ENCODE measurements around the gene SYT7. TPM values are rescaled to one million over a fixed set of nuclear protein-coding genes. Genes with fewer than 3 reads are reported as not detected.

SYT7 gene
- total RNA-seq, 1 experiment from 2014 or later: 2.5 TPM

- Histone ChIP-seq H3K27me3 (ENCODE audit: control insufficient read depth, insufficient read depth, low read length) (no peaks in the 10 kb centered on the region), H3K9me3 (ENCODE audit: control insufficient read depth, insufficient read depth, low read depth, low read length) (no peaks in the 10 kb centered on the region), H3K4me1 (ENCODE audit: control insufficient read depth, insufficient read depth, low read length) (peaks cover 17% of the 10 kb centered on the region), H3K4me3 (ENCODE audit: low read depth in 2 of 2, low read length in 2 of 2) (no peak overlapping the region), H3K27ac (ENCODE audit: low read length) (no peak overlapping the region), H3K36me3 (ENCODE audit: control insufficient read depth, insufficient read depth, low read length) (no peaks in the 10 kb centered on the region)
- TF ChIP-seq TCF7L2 (IDR thresholded peaks at IDR 0.05; ENCODE audit: low read depth, low read length) (no peak), CTCF (IDR thresholded peaks at IDR 0.05) (no peak), POLR2AphosphoS5 (IDR thresholded peaks at IDR 0.05; ENCODE audit: low read depth, low read length) (no peak), SIN3A (IDR thresholded peaks at IDR 0.05; ENCODE audit: borderline replicate concordance, insufficient read depth, low read depth, low read length) (no peak), REST (IDR thresholded peaks at IDR 0.05; ENCODE audit: insufficient read depth in 1 of 2, low read depth in 2 of 2, low read length in 1 of 2) (no peak)
- in situ Hi-C loops (cut with HindIII; ENCODE audit: low pct_unique_long_range_greater_than_20kb, low sequenced_read_pairs) (no loop called here), intact Hi-C loops (cut with micrococcal nuclease; ENCODE audit: unreplicated experiment) (no loop called here)
- ATAC-seq: no peak
- no TSS peak for BruUV-seq (replicated peaks)
- ChIA-PET POLR2A (no interaction called here), CTCF (interaction anchor here (1.0 kb wide), 1 partner anchor 28 kb away, joined by 4 read pairs; no protein-coding TSS in a partner anchor)
- DNase-seq (ENCODE audit: low read depth, low spot score): no peak
Measured at GRCh38 chr11:61486011-61486620, 94.8 kb downstream of the SYT7 start.

GRCh38 chr11:61485080-61485479, 95.8 kb downstream of the SYT7 start:
- intact Hi-C loops (cut with micrococcal nuclease; ENCODE audit: unreplicated experiment) (no loop called here), in situ Hi-C loops (cut with HindIII; ENCODE audit: low pct_unique_long_range_greater_than_20kb, low sequenced_read_pairs) (no loop called here)
- TF ChIP-seq SIN3A (IDR thresholded peaks at IDR 0.05; ENCODE audit: borderline replicate concordance, insufficient read depth, low read depth, low read length) (no peak), CTCF (IDR thresholded peaks at IDR 0.05) (no peak), REST (IDR thresholded peaks at IDR 0.05; ENCODE audit: insufficient read depth in 1 of 2, low read depth in 2 of 2, low read length in 1 of 2) (no peak), TCF7L2 (IDR thresholded peaks at IDR 0.05; ENCODE audit: low read depth, low read length) (no peak), POLR2AphosphoS5 (IDR thresholded peaks at IDR 0.05; ENCODE audit: low read depth, low read length) (no peak)
- DNase-seq (ENCODE audit: low read depth, low spot score): no peak
- no peak for ATAC-seq
- no peak overlapping the region for H3K27ac ChIP-seq (ENCODE audit: low read length)
- H3K9me3 ChIP-seq (ENCODE audit: control insufficient read depth, insufficient read depth, low read depth, low read length): no peaks in the 10 kb centered on the region
- H3K27me3 ChIP-seq (ENCODE audit: control insufficient read depth, insufficient read depth, low read length): no peaks in the 10 kb centered on the region
- H3K4me1 ChIP-seq (ENCODE audit: control insufficient read depth, insufficient read depth, low read length): peaks cover 15% of the 10 kb centered on the region
- POLR2A ChIA-PET: no interaction called here
- no peak overlapping the region for H3K4me3 ChIP-seq (ENCODE audit: low read depth in 2 of 2, low read length in 2 of 2)
- no peaks in the 10 kb centered on the region for H3K36me3 ChIP-seq (ENCODE audit: control insufficient read depth, insufficient read depth, low read length)
- CTCF ChIA-PET: no interaction called here
- BruUV-seq (replicated peaks): no TSS peak
